ENCODE measurements around the gene UST. TPM values are rescaled to one million over a fixed set of nuclear protein-coding genes. Genes with fewer than 3 reads are reported as not detected.

Gene UST
- total and polyA plus RNA-seq, 2 of the 8 experiments (the other 6 are each of a cell fraction or from before 2014, with no cell fraction given) = 13.5 to 34.5 TPM

DNA sequence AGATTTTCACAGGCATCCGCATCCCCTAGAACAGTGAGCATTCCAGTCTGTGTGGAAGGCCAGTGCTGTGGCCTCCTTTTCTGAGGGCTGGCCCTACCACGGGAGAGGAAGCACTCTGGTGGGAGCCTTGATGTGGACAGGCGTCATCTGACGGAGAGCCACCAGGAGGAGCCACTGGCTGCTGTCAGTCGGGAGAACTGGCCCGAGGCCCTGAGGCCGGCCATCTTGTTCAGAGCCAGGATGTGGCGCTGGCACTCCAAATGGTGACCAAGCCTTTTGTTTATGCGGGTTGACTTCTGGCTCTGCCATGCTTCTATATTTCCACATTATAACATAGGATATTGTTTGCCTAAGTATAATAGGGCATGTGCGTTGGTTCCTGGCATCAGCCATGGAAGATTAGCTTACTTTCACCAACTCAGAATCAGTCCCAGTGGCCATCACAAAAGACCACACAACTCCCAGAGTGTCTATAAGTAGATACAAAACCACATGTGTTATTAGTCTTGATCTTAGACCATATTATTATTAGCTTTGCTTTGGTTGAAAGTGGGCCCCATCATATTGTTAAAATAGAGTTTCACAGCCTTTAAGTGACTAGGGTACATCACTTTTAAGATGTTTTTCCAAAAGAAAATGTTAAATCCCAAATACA, 296.8 kb downstream of the UST start (continued):
- TF ChIP-seq SP4 (IDR thresholded peaks at IDR 0.05; ENCODE audit: low read length) (no peak), CBX5 (IDR thresholded peaks at IDR 0.05; ENCODE audit: low read depth, low read length) (no peak), RFX5 (IDR thresholded peaks at IDR 0.05; ENCODE audit: borderline replicate concordance, low read depth, low read length) (no peak), CBX8 (IDR thresholded peaks at IDR 0.05; ENCODE audit: borderline replicate concordance, low read depth, low read length) (no peak), TBP (IDR thresholded peaks at IDR 0.05; ENCODE audit: low read depth, low read length) (no peak), YY1 (IDR thresholded peaks at IDR 0.05; ENCODE audit: low read depth, low read length) (peak; percentile 96)
- TF ChIP-seq, protein P1, sequence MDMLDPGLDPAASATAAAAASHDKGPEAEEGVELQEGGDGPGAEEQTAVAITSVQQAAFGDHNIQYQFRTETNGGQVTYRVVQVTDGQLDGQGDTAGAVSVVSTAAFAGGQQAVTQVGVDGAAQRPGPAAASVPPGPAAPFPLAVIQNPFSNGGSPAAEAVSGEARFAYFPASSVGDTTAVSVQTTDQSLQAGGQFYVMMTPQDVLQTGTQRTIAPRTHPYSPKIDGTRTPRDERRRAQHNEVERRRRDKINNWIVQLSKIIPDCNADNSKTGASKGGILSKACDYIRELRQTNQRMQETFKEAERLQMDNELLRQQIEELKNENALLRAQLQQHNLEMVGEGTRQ (IDR thresholded peaks at IDR 0.05; ENCODE audit: low read length) = no peak

All from H1 (cell line).